Thyroid gland (tissue), 4 donors: ENCODE results near the gene MN1. TPM values are rescaled to one million over a fixed set of nuclear protein-coding genes. Genes with fewer than 3 reads are reported as not detected.

ENCODE experiments used
- total RNA-seq, 4 donors: library from RNA; depleted of rRNA; stranded (reverse); fragments of >200 nt; gene quantifications; one replicate each; pipeline ENCODE4 v1.2.3, GENCODE V29; 2016

MN1 gene
- total RNA-seq, 4 donors from 2014 or later = 2.5 to 4.5 (median 2.9) TPM

Other genes with a start within 250 kb of the MN1 start
- 10 to 100 TPM; 30.7 to 54.4 (median 42.6) TPM for gene PITPNB, start 117.5 kb upstream of the MN1 start, total RNA-seq